ENCODE results near the gene PDE1A.

DNA sequence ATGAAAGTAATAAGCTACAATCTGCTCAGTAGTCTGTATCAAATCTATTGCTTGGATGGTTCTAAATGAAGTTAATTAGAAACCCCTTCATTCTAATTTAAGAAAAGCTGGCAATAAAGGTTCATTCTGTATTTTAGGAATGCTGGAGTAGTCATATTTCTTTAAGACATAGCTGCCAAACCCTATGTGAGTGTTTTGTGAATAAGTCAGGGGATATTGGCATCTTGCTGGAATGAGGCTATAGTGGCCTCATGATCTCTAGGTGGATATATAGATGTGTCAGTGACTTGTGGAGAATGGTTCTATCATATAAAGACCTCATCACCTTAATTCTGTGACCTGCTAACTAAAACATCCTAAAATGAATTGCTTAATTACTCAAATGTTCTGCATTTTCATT lies 196.3 kb downstream of the PDE1A start:
- TF ChIP-seq, protein P1, sequence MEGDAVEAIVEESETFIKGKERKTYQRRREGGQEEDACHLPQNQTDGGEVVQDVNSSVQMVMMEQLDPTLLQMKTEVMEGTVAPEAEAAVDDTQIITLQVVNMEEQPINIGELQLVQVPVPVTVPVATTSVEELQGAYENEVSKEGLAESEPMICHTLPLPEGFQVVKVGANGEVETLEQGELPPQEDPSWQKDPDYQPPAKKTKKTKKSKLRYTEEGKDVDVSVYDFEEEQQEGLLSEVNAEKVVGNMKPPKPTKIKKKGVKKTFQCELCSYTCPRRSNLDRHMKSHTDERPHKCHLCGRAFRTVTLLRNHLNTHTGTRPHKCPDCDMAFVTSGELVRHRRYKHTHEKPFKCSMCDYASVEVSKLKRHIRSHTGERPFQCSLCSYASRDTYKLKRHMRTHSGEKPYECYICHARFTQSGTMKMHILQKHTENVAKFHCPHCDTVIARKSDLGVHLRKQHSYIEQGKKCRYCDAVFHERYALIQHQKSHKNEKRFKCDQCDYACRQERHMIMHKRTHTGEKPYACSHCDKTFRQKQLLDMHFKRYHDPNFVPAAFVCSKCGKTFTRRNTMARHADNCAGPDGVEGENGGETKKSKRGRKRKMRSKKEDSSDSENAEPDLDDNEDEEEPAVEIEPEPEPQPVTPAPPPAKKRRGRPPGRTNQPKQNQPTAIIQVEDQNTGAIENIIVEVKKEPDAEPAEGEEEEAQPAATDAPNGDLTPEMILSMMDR (IDR thresholded peaks at IDR 0.05): no peak
- no peak for TF ChIP-seq POLR2A (IDR thresholded peaks at IDR 0.05)
